NCI-H2196 treated with DMSO at 0.1 percent for 48 hours (cell line): ENCODE results near the gene PTPN13.
"Not testable (repeated sequence)": the region's sequence is repeated elsewhere in the genome, so short reads cannot be mapped to it uniquely, and the experiment has no call there.

Experiments used
- DNase-seq: peaks from one replicate; lab custom pipeline; 2025; ENCODE audit not compliant: unreplicated experiment; lab: John Stamatoyannopoulos, UW

The PTPN13 gene

DNA sequence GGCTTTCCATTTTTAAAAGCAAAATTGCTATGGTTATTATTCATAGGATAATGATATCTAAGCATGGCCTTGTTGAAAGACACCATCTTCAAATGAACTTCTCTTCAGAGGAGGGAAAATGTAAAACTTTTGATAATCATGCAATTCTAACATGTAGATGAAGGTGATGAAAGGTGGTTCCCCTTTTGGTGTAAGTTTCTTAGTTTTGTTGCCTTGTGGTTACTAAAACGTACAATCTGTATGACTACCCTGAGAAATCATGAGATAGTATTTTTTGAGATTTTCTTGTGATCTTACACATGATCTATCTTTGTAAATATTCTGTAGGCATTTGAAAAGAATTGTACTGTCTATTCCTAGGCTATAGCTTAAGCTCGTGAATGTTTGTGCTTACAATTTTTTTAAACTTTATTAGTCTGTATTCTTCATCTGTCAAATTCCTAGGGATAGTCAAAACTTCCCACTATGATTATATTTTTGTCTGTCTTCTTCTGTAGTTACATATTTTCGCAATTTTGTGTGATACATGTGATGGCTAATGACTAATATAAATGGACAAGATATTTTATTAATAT lies 47.5 kb downstream of the PTPN13 start:
- no peak for DNase-seq

DNA sequence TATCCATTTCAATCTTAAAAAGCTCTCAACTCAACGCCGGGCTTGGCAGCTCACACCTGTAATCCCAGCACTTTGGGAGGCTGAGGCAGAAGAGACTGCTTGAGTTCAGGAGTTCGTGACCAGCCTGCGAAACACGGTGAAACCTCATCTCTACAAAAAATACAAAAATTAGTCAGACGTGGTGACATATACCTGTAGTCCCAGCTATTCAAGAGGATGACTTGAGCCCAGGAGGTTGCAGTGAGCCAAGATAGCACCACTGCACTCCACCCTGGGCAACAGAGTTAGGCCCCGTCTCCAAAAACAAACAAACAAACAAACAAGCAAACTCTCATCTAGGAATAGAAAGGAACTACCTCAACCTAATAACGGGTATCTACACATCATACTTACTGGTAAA lies 50.8 kb downstream of the PTPN13 start:
- DNase-seq, result no peak

DNA sequence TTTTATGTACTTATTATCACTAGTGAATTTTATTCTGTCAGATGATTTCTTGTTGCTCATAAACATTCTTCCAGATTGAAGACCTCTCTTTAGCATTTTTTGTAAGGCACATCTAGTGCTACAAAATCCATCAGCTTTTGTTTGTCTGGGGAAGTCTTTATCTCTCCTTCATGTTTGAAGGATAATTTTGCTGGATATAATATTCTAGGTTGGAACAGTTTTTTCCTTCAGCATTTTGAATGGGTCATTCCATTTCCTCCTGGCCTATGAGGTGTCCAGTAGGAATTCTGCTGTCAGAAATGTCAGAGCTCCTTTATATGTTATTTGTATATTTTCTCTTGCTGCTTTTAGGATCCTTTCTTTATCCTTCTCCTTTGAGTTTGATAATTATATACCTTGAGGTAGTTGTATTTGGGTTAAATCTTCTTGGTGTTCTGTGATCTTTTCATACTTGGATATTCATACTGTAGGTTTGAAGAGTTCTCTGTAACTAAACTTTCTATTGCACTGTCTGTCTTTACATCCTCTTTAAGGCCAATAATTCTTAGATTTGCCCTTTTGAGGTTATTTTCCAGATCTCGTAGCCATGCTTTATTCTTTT lies 58.3 kb downstream of the PTPN13 start:
- DNase-seq, result no peak

DNA sequence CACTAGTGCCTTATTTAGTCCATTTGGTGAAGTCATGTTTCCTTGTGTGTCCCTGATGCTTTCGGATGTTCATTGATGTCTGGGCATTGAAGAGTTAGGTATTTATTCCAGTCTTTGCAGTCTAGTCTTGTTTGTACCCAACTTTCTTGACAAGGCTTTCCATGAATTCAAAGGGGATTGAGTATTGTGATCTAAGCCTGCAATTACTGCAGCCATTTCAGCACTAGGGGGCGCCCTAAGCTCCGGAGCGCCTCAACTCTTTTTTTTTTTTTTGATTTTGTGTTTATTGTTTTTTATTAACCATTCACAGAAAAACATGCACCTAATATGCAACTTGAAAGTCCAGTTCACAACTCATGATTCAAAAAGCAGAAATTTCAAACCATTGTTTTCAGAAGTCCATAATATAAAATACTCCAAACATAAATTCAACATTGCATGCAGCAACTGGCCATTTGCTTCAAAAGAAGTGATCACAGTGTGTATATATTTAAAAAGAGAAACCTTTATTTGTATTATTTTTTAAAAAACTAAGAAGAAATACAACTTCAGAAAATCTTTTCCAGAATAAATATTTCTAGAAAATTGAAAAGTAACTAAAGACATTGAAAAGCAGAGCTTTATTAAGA lies 59.2 kb downstream of the PTPN13 start:
- DNase-seq, result no peak

DNA sequence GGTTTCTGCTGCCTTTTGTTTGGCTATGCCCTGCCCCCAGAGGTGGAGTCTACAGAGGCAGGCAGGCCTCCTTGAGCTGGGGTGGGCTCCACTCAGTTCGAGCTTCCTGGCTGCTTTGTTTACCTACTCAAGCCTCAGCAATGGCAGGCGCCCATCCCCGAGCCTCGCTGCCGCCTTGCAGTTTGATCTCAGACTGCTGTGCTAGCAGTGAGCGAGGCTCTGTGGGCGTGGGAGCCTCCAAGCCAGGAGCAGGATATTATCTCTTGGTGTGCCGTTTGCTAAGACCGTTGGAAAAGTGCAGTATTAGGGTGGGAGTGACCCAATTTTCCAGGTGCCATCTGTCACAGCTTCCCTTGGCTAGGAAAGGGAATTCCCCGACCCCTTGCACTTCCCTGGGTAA lies 62.7 kb downstream of the PTPN13 start:
- not testable (repeated sequence) for DNase-seq

DNA sequence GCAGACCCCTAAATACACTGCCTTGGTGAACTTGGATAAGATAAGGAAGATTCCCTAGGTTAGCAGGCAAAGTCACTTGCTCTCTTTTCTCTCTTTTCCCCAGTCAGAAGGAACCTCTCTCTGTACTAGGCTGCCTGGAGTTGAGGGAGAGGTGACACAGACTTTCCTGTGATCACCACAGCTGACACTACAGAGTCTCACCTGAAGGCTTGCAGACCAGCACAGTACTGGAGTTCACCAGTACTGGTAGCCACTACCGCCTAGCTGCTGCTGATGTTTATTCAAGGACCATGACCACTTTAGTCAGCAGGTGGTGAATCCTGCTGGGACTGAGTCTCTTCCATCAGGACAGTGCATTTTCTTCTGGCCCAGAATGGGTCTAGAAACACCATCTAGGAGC lies 63.3 kb downstream of the PTPN13 start:
- no peak for DNase-seq

DNA sequence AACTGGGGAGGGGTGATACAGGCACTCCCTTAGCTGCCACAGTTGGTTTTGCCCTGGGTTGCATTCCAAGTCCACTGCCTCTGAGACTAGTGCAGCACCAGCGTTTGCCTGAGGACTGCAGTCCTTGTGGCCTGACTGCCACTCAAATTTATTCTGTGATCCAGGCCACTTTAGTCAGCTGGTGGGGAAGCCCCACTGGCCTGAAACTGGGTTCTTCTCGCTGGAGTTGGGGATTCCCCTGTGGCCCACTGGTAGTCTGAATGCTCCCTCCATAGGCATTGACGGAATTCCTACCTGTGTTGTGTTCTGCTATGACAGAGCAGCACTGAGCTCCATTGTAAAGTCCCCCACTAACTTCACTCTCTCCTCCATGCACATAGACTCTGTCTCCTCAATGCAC lies 63.8 kb downstream of the PTPN13 start:
- DNase-seq, result no peak

DNA sequence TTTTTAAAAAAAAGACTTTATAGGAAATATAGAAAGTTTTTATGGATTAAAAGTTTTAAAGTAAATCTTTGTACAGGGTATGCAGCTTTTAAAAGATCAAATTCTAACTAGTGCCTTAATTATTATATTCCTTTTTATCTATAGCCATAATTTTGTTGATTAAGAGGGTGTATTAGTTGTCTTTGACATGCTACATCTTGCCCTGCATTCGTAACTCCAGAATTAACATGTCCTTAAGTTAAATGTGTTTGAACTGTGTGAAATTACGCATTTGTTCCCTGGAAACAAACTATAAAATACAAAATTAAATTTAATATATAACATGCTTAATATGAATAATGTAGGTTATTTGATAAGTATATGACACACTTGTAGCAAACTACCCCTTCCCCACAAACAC lies 66.3 kb downstream of the PTPN13 start:
- no peak for DNase-seq

DNA sequence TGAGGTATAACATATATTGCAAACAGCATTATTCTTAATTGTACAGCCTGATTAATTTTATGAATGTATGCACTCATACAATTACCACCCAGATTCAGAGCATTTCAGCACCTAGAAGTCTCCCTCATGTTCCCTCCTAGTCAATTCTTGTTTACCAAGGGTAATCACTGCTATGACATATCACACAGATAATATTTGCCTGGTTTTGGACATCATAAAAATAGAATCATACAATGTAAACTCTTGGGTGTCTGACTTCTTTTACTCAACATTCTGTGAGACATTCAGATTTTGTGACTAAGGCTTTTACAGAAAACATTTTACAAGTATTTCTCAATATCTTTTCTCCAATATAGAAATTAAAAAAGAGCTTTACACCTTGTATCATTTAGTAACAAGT lies 66.9 kb downstream of the PTPN13 start:
- DNase-seq, result no peak

DNA sequence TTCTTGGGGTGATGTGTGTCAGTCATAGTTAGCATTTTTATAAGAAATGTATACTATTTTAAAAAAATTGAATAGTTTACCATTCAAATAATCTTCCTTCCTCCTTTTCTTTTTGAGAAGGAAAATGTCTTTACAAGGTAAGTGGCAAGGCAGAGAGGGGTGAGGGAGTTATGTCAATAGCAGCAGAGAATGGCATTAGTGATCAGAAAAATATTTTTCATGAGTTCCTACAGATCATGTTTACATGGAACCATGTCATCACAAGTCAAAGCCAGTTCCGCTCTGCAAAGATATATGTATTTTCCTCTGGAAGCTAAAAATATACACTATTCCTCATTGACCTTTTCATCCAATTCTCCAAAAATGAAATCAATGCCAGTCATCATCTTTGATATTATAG lies 67.3 kb downstream of the PTPN13 start:
- no peak for DNase-seq

DNA sequence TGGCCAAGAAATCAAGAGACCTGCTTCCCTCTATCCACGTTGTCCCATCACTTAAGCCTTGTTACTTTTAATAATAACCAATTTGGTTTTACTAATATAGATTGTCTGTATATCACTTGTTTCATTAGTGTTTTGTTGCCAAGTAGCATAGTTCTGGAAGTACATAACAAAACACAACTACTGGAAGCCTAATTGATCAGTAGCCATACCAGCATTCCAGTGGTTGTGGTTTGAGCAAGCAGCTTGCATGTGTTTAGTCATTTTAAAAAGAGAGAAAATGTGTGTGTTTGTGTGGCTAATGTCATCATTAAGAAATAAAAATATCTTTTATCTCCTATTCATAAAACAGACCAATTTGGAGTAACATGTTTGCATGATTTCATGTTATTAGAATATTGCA lies 70.8 kb downstream of the PTPN13 start:
- DNase-seq, result no peak

DNA sequence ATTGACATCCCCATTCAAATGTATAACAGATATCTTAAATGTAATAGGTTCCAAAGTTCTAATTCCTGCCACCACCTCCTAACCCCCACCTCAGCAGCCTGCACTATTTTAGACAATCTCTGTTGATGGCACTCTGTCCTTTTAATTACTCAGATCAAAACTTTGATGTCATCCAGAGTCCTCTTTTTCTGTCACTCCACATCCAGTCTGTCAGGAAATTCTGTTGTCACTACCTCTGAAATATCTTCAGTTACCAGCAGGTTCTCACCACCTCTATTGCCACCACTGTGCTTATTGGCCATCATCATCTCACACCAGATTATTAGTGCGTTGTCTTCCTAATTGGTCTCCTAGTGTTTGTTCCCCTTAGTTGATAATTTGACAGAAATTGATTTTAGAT lies 76.2 kb downstream of the PTPN13 start:
- no peak for DNase-seq

DNA sequence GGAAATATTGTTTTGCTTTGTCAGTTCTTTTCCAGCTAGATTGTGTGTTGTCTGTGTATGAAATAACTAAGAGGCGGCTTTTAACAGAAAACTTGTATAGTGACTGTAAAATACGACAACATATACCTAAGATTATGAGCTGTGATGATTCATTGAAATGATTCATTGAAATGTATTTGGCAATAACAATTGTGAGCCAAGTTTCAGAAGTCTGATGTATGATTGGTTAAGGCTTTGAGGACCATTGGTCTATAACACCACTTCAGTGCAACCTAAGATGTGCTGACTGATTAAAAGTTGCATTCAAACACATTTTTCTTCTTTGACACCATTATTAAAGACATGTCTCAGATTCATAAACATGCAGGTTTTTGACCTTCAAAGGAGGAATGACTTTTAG lies 76.6 kb downstream of the PTPN13 start:
- DNase-seq, result no peak

DNA sequence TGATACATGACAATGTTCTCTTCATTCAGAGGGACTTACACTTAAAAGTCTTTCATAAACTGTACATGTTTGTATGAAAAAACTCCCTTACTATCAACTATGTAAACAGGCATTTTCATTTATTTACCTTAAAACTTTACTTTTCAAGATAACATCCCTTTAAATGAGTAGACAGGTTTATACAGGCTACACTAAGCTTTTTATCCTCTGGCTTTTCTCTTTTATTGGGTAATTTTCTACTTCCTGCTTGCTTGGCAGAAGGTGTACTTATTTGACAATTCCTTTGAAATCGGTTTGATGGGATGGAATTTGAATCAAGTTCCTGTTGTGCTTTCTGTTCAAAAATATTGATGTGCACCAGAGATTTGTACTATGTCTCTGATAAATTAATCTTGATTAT lies 81.4 kb downstream of the PTPN13 start:
- no peak for DNase-seq

DNA sequence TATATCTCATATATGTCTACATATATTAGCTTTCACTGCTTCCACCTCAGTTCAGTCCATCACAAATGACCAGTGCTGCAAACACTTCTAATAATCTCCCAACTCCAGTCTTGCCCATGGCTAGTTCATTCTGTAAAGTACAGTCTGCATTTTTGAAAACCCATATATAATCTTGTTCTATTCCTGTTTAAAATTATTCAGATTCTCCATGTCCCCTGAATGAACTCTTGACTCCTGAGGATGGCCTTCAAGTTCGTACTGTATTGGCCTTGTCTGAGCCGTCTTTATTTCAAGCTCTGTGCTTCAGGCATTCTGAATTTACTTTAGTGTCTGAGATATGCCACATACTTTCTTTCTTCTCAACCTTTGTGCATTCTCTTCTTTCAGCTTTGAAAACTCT lies 84.7 kb downstream of the PTPN13 start:
- DNase-seq, result no peak

DNA sequence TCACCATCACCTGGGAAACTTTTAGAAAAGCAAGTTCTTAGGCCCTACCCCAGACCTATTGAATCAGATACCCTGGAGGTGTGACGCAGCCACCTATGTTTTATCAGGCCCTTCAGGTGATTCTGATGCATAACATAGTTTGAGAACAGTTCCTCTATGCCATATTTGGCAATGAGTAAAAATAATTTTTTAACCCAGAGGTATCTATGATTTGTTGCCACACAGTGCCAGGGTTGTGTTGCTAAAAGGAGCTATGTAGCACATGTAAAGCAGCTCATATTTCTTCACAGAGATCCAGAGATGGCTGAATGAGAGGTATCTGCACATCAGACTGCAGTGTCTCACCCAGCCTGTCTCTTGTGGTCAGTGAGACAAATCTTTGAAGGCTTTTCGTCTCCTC lies 85.3 kb downstream of the PTPN13 start:
- DNase-seq, result no peak

DNA sequence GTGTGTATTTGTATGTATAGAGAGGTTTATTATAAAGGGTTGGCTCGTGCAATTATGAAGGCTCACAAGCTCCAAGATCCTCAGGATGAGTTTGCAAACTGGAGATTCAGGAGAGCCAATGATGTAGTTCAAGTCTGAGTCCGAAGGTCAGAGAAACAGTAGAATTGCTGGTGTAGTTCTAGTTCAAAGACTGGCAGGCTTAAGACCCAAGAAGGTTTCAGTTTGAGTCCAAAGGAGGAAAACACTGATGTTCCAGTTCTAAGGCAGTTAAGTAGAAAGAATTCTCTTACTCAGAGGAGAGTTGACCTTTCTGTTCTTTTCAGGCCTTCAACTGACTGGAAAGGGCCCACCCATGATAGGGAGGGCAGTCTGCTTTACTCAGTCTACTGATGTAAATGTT lies 89.1 kb downstream of the PTPN13 start:
- DNase-seq, result no peak

DNA sequence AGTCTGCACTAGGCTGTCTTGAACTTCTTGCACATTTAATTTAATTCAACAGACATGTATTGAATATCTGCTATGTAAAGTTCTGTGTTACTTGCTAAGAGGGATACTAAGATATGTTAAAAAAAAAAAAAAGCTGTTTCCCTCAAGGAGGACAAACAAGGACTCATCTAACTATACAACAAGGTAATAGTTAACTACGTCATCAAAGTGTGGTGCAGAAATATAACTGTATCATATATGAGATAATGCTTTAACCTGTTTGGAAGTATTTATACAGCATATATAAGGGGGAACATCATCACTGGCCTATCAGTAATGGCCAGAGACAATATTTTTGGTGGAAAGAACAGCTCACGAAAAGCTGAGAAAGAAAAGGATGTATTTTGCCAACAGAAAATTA lies 89.9 kb downstream of the PTPN13 start:
- no peak for DNase-seq

DNA sequence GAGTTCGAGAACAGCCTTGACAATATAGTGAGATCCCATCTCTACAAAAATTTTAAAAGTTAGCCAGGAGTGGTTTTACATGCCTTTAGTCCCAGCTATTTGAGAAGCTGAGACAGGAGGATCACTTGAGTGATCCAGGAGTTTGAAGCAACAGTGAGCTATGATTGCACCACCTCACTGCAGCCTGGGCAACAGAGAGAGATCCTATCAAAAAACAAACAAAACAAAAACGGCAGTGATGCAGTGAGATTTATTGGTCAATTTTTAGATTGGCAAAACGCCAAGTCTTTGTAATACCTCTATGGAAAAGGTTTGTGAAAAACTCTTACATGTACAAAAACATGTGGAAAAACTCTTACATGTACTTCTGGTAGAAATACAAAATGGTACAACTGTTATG lies 91.3 kb downstream of the PTPN13 start:
- no peak for DNase-seq

DNA sequence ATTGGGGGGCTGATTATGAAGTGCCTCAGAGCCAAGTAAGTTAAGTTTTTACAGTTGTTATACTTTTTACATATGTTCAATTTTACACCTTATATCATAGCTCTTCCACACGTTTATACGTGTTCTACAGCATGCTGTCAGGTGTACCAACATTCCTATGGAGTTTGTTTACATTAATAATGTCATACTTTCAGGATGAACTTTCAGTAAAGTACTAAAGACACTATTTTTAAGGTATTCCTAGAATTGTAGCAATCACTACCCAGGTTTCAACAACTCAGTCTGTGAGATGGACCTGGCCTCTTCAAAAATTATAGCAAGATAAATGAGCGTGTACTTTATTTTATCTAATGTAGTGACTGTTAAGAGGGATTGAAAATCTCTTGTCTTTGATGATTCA lies 92.6 kb downstream of the PTPN13 start:
- DNase-seq, result no peak

DNA sequence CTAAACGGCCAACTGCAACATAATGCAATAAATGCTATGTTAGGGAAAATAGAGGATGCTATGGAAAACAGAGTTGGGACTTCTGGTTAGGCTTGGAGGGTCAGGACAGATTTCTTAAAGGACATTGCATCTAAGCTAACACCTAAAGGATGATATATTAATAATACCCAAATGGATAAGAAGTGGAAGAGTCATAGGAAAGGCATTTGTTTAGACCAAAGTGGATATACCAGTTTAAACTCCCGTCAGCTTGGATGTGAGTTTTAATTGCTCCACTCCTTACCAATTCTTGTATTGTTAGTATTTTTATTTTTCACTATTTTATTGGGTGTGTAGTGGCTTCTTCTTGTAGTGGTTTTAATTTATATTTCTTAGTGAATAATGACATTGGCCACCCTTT lies 93.9 kb downstream of the PTPN13 start:
- no peak for DNase-seq

DNA sequence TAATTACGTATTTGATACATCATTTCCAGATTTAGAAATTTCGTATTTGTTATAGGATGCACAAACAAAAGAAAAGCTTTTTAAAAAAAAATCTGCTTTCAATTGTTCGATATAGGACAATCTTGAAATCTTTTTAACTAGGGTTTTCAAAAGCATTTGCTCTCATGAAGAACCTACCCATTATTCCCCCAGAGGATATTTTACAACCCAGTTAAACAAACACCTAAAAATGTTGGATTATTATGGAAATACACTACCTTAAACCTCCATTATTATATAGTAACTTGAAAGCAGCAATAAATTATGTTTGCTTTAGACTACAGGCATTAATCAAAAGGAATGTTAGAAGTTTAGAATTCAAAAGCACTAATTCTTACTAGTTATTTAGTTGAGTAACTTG lies 110.5 kb downstream of the PTPN13 start:
- DNase-seq, result no peak
